GM19328 (cell line): ENCODE measurements around the gene CEMIP.
"Not testable (repeated sequence)": the region's sequence is repeated elsewhere in the genome, so short reads cannot be mapped to it uniquely, and the experiment has no call there.

Experiments
- ATAC-seq: cut with Tn5 transposase; IDR thresholded peaks from one replicate; pipeline ENCODE4 v1.9.1; 2021; ENCODE audit warnings: mild to moderate bottlenecking, moderate library complexity; ENCODE audit not compliant: unreplicated experiment

CEMIP gene

GRCh38 chr15:80945605-80946004 lies 166.4 kb downstream of the CEMIP start:
- ATAC-seq: no peak

- ATAC-seq: no peak
Observed at GRCh38 chr15:80946576-80946975, 167.4 kb downstream of the CEMIP start.

DNA sequence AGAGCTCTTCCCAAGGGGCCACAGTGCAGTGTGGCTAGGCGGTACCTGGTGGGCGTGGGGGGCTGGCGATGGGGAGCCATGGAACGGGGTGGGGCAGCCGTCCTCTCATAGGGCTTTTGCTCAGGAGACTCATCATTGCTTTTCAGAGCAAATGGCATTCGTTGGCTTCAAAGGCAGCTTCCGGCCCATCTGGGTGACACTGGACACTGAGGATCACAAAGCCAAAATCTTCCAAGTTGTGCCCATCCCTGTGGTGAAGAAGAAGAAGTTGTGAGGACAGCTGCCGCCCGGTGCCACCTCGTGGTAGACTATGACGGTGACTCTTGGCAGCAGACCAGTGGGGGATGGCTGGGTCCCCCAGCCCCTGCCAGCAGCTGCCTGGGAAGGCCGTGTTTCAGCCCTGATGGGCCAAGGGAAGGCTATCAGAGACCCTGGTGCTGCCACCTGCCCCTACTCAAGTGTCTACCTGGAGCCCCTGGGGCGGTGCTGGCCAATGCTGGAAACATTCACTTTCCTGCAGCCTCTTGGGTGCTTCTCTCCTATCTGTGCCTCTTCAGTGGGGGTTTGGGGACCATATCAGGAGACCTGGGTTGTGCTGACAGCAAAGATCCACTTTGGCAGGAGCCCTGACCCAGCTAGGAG lies 169.6 kb downstream of the CEMIP start:
- ATAC-seq: no peak

- ATAC-seq: no peak
Observed at GRCh38 chr15:80949756-80950155, 170.6 kb downstream of the CEMIP start.

- ATAC-seq: no peak
Observed at GRCh38 chr15:80950291-80951078, 171.3 kb downstream of the CEMIP start.

- no peak for ATAC-seq
Observed at GRCh38 chr15:80951941-80952340, 172.8 kb downstream of the CEMIP start.

GRCh38 chr15:80953001-80953952 lies 174.1 kb downstream of the CEMIP start:
- ATAC-seq: no peak

- ATAC-seq: no peak
Observed at GRCh38 chr15:80953953-80954778, 175.0 kb downstream of the CEMIP start.

DNA sequence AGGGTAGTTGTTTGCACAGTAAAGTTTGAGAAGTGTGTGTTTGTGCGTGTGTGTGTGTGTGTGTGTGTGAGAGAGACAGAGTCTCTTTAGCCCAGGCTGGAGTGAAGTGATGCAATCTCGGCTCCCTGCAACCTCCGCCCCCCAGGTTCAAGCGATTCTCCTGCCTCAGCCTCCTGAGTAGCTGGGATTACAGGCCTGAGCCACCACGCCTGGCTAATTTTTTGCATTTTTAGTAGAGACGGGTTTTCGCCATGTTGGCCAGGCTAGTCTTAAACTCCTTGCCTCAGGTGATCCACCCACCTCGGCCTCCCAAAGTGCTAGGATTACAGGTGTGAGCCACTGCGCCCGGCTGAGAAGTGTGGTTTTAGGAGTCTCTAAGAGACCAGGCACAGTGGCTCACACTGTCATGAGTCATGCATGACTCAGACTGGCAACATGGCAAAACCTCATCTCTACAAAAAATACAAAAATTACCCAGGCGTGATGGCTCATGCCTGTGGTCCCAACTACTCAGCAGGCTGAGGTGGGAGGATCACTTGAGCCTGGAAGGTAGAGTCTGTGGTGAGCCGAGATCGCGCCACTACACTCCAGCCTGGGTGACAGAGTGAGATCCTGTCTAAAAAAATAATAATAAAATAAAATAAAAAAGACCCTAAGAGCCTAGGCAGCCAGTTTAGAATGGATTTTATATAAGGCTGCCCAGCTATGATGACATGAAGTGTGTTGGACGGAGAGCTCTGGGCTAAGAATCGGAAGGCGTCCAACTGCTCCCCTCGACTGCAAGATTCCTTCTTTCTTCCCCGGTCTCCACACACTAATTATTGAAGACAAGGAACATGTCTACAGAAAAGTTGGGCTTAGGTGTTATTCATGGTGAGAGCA lies 176.6 kb downstream of the CEMIP start:
- ATAC-seq: not testable (repeated sequence)

GRCh38 chr15:80957556-80957955 lies 178.4 kb downstream of the CEMIP start:
- no peak for ATAC-seq

- no peak for ATAC-seq
Observed at GRCh38 chr15:80957976-80958375, 178.8 kb downstream of the CEMIP start.

- no peak for ATAC-seq
Observed at GRCh38 chr15:80958818-80959495, 179.8 kb downstream of the CEMIP start.

DNA sequence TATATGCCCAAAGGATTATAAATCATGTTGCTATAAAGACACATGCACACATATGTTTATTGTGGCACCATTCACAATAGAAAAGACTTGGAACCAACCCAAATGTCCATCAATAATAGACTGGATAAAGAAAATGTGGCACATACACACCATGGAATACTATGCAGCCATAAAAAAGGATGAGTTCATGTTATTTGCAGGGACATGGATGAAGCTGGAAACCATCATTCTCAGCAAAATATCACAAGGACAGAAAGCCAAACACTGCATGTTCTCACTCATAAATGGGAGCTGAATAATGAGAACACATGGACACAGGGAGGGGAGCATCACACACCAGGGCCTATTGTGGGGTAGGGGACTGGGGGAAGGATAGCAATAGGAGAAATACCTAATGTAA lies 186.3 kb downstream of the CEMIP start:
- ATAC-seq: not testable (repeated sequence)

DNA sequence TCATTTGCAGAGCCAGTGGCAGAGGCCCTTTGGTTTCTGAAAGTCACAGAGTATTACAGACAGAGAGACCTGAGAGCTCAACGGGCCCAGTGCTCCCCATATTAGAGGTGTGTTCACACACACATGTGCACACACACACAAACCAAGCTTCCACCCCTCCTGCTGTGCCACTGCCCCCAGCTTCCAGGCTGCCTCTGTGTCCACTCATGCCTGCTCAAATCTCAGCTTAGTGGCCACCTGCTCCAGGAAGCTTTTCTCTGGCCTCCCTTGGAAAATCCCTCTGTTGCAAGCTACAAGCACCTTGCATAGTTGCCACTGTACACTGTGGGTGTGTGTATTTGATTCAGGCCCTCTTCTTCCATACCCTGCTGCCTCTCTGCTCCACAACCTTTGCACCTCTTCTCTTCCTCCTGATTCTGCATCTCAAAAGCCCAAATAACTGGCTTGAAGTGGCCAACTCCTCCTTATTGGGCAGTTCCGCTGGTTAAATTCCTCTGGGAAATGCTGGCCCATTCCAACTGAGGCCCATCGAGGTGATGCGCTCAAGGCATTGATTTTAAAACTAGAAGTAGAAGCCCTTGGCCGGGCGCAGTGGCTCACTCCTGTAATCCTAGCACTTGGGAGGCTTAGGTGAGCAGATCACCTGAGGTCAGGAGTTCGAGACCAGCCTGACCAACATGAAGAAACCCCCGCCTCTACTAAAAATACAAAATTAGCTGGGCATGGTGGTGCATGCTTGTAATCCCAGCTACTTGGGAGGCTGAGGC lies 187.4 kb downstream of the CEMIP start:
- no peak for ATAC-seq

- no peak for ATAC-seq
Observed at GRCh38 chr15:80967451-80967850, 188.3 kb downstream of the CEMIP start.

DNA sequence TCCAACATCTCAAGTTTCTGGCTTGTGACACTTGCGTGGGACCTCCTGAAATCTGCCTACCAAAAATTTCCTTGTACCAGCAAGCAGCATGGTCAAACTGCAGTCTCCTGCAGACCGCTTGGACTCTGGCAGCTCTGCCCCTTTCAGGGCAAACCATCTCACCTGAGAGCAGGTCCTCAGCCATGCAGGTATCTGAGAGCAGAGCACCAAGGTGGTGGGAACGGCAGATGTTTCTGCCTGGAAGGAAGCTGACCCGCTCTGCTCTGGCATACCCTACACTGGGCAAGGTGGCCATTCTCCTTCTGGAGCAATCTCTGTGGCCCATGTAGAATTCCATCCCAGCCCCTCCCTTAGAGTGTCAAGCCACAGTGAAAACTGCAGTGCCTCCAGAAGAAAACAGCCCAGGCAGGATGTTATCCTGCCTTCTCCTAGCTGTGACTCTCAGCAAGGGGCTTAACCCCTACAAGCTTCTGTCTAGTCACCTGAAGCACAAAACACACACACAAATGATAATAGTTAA lies 188.9 kb downstream of the CEMIP start:
- ATAC-seq: no peak

DNA sequence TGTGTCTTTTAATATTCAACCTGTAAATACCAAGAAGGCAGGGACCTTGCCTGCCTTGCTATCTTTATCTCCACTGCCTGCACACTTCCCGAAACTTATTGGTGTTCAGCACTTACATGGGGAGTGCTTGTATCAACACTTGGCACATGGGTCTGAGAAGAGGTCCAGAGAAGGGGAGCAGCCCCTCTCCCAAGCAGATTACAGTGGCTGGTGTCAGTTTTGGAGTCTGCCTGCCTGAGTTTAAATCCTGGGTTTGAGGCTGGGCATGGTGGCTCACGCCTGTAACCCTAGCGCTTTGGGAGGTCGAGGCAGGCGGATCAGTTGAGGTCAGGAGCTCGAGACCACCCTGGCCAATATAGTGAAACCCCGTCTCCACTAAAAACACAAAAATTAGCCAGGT lies 190.1 kb downstream of the CEMIP start:
- ATAC-seq: no peak
